HG02884 (cell line): ENCODE measurements around the gene WDPCP.
A peak's percentile ranks its signal among the peaks of the same experiment; 100 is the strongest.
"Not testable (repeated sequence)": the region's sequence is repeated elsewhere in the genome, so short reads cannot be mapped to it uniquely, and the experiment has no call there.

Source experiments
- ATAC-seq: cut with Tn5 transposase; IDR thresholded peaks from one replicate; pipeline ENCODE4 v1.9.1; 2021; ENCODE audit warnings: mild to moderate bottlenecking, moderate library complexity; ENCODE audit not compliant: unreplicated experiment

Gene WDPCP, protein sequence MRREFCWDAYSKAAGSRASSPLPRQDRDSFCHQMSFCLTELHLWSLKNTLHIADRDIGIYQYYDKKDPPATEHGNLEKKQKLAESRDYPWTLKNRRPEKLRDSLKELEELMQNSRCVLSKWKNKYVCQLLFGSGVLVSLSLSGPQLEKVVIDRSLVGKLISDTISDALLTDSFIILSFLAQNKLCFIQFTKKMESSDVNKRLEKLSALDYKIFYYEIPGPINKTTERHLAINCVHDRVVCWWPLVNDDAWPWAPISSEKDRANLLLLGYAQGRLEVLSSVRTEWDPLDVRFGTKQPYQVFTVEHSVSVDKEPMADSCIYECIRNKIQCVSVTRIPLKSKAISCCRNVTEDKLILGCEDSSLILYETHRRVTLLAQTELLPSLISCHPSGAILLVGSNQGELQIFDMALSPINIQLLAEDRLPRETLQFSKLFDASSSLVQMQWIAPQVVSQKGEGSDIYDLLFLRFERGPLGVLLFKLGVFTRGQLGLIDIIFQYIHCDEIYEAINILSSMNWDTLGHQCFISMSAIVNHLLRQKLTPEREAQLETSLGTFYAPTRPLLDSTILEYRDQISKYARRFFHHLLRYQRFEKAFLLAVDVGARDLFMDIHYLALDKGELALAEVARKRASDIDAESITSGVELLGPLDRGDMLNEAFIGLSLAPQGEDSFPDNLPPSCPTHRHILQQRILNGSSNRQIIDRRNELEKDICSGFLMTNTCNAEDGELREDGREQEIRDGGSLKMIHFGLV

DNA sequence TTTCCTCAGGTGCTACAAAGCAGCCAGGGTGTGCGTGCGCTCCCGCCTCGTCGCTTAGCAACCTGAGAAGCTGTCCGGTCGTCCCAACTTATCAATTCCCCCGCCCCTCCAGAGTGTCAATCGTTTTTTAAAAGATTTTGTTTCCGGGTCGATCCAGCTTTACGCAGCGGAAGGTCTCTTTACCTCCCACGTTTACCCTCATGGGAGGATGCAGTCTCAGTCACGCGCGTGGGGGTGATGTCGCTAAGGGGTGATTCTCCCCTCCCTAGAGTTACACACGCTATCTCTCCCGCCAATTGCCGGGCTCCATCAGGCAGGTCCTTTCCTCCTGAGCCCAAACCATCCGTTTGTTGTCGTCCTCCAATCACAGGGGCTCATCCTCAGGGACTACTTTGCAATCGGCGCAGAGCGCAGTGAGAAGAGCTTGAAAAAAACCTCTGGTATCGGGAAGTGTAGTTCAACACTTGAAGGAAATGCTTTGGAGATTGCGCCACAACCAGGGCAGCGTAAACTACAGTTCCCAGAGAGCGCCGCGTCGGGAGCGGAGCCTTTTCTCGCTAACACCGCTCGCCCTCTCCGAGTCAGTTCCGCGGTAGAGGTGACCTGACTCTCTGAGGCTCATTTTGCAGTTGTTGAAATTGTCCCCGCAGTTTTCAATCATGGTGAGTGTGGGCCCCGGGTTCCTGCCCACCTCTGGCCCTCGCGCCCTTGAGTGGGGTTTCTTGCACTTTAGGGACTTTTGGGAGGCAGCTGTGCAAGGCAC, at the start of gene WDPCP, which contains the start of gene MDH1:
TSS of gene WDPCP (minus strand) at position 93 of the 763 bp plus-strand sequence. CDS start 206 bp downstream, outside the sequence.
TSS of gene MDH1 (plus strand) at position 579 of the 763 bp plus-strand sequence. CDS start at position 660, 81 bp downstream.
- peak; percentile 80 for ATAC-seq

DNA sequence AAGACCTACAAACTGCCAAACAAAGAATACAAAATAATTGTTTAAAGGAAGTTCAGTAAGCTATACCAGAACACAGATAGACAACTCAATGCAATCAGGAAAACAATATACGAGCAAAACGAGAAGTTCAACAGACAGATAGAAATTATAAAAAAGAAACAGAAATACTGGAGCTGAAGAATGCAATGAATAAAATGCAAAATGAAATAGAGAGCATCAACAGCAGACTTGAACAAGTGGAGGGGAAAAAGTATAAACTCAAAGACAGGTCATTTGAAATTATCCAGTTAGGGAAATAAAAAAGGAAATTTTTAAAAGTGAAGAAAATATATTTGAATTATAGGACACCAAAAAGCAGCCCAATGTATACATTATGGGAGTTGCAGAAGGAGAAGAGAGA, 44.1 kb upstream of the WDPCP start:
- no peak for ATAC-seq

DNA sequence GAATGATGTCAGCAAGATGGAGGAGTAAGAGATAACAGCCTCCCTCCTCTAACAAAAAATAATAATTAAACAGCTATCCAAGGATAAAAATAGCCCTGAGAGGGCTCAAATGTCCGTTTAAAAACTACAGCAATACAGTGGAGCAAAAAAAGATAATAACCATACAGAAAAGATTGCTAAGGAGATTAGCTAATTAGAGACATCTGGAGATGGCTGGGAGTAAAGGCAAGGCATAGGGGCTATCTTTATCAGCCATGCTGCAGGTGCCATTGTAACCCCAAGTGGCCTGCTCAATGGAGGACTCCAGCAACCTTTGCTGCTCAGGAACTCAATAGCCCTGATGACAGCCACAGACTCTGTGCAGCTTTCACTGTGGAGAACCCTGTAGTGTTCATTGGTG, 43.2 kb upstream of the WDPCP start:
- no peak for ATAC-seq

DNA sequence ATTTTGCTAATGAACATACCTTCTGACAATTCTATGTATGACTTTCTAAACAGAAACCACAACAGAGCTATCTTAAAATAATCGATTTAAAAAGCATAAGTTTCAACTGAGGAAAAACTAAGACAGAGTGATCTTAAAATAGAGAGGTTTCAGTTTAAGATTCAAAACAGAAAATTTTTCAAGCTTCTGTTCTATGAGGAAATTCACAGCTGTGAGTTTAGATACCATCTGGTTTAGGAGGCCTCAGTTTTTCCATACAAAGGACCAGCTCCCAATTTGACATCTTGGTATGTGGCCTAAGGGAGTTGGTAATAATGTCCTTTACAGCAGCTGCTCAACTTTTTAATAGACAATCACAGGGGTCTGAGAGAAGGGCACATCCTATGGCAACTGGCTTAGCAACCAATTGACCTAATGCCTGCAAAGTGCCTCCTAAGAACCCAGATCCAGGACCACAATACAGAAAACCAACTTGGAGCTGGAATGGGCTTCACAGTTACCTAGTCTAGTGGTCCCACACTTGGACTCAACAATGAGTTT, 40.2 kb upstream of the WDPCP start:
- no peak for ATAC-seq

DNA sequence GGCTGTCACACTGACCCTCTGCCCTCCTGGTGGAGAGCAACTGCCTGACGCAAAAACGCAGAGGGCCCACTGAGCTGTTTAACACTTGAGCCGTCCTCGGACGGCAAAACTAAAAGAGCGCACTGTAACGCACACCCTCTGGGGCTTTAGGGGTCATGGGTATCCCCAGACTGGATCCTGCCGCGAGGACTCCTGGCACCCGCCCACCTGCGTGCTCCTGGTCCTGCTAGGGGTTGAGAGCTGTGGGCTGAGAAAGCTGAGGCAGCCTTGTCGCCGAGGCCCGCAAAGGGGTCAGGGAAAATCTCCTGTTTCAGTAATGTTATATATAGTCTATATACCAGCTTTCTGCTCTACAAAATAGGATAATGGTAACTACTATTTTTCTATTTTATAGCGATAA, 39.6 kb upstream of the WDPCP start:
- no peak for ATAC-seq

DNA sequence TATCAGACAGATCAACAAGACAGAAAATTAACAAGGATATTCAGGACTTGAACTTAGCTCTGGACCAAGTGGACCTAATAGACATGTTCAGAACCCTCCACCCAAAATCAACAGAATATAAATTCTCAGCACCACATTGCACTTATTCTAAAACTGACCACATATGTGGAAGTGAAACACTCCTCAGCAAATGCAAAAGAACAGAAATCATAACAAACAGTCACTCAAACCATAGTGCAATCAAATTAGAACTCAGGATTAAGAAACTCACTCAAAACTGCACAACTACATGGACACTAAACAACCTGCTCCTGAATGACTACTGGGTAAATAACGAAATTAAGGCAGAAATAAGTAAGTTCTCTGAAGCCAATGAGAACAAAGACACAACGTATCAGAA, 35.5 kb upstream of the WDPCP start:
- ATAC-seq, result not testable (repeated sequence)

DNA sequence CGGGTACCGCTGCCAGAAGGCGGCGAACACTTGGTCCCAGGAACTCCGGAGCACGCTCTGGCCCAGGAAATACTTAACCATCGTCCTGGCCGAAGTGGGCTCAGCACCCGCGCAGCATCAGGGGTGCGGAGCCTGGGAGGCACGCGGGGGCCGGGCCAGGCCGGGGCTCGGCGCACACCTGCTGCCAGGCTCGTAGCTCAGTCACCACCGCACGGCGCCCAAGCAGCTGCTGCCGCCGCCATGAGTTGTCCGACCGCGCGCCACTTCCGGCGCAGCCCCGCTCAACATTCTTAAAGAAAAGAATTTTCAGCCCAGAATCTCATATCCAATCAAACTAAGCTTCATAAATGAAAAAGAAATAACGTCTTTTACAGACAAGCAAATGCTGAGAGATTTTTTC, 34.5 kb upstream of the WDPCP start:
- no peak for ATAC-seq

DNA sequence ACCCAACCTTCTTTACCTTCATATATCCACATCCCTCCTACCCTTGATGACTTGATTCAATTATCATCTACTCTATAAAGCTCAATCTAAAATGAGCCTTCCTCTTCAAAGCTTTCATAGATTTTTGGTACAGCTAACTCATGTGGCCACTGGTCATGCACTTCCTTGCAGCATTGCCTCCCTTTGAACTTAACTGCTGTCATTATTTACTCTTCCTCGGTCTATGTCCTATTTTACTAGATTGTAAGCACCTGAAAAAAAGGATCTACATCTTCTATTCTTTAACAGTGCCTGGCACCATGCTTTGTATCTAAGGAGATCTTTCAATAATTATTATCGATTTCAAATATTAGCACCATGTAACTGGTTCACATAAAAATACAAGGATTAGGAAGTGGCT, 31.1 kb upstream of the WDPCP start:
- ATAC-seq, result no peak

DNA sequence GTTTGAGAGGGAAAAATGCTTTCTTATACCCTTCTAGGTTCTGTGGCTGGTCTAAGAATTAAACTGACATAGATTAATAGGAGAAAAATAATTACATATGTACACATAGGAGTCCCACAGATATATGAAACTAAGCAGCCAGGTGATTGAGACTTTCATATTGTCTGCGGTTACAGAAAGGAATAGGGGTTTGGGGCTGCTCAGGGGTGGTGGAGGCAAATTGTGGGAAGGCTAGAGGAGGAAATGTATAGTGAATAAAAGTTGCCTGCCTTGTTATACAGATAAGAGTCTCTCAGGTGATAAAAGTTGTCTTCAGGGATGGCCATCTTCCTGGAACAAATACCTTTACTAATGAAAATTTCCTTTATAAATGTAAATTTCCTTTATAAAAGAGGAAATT, 29.1 kb upstream of the WDPCP start:
- no peak for ATAC-seq

DNA sequence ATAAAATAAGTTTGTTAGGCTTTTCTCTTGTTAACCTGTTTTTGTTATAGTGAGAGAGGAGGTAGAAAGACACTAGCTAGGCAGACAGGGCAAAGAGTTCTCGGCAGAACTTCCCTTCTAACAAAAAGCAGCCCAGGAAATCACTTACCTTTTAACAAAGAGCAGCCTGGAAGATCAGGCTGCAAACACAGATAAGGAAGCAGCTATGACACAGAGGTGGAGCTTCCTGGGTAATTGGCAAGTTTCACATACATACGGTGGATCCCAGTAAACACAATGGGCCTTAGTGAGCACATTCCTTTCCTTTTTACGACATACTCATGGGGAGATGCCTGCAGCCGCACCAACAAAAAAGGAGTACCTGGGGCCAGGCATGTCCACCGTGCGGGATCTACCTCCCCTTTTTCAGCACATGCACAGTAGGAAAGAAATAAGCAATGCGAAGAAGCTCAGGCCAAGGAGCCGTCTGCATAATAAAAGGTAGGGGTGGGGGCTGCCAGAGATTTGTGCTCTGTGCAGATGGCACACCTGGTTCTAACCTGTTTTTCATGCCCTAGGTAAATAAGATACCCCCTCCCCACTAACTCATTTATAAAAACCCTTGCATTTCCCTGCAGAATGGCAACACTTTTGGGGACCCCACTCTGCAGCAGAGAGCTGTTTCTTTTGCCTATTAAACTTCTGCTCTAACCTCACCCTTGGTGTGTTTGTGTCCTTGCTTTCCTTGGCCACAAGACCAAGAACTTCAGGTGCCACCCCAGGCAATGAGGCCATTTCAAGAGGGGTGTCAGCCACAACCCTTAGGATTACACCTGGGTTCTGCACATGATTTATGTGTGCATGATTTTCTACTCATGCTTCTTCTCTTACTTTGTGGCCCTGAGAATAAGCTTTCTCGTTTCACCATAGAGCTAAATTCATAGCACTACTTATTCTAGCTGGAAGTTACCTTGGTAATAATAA, 27.0 kb upstream of the WDPCP start:
- ATAC-seq, result no peak

DNA sequence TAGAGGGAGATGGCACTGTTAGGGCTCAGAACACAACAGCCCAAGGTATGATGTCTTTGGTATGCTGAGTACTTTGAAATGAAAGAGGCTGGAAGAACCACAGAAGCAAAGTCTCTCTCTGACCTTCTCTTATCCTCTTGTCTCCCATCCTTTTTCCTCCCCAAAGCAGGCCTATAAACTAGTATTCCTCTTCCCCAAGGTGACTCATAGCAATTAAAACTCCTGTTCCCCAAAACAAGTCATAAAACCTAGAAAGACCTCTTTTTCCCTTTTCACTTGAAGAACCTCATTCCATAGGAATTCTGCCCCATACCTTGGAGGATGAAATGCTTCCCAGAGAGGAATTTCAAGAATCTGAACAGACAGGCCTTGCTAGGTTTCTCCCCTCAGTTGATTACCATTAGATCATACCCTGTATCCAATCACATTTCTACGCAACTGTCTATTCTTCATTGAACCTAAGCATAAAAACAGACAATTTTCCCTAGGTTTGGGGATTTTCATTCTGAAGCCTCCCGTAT, 26.2 kb upstream of the WDPCP start:
- ATAC-seq, result no peak

DNA sequence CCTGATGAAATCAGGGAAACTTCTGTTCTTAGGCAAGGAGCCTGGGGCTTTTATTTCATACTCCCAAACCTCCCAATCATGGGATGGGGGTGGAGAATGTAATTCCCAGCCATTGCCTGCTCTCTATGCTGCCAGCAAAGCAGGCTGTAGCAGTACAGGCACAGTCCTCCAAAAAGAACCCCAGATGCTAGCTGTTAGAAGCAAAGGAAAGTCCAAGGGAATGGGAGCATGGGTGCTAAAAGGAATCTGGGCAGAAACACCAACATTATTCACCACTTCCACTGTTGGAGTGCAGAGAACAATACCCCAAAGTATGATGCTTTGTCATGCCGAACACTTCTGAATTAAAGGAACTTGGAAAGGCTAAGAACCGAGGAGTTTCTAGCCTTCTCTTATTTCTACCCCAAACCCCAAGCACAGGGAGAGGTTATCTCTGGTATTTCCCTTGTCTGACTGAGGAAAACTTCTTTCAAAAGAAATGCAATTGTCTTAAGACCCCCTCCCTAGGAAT, 25.2 kb upstream of the WDPCP start:
- no peak for ATAC-seq

DNA sequence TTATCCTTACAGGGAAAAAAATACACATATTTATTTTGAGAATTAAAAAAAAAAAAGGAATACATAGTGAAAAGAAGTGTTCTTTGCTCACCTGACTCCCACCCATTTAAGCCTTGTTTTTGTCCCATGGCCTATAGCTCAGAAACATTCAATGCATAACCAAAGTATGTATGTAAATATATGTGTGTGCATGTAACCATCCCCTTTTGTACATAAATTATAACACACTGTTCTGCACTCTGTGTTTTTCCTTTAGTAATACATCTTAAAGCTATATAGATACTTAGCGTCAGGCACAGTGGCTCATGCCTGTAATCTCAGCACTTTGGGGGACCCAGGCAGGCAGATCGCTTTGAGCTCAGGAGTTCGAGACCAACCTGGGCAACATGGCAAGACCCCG, 22.2 kb upstream of the WDPCP start:
- no peak for ATAC-seq

DNA sequence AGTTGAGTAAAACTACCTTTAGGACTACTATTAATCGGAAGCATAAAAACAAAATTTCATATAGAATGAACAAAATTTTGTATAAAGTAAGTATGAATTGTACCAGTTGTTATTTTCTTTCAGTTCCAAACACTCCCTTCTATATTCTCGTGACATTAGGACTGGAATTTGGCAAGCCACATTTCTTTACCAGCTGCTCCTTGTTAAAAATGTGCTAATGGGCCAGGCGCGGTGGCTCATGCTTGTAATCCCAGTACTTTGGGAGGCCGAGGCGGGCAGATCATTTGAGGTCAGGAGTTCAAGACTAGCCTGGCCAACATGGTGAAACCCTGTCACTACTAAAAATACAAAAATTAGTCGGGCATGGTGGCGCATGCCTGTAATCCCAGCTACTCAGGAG, 20.6 kb upstream of the WDPCP start:
- ATAC-seq, result not testable (repeated sequence)

DNA sequence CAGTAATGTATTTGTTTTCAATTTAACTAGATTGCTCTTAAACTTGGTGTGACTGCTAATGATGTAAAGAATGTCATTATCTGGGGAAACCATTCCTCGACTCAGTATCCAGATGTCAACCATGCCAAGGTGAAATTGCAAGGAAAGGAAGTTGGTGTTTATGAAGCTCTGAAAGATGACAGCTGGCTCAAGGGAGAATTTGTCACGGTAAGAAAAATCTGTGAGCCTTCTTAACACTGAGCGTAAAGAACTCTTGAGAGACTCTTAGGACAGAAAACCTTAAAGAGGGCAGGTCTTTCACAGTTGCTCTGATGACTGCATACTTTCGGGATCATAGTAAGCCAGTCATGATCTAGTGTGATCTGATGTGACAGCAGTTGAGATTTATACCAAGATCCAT, 16.4 kb upstream of the WDPCP start:
- no peak for ATAC-seq

DNA sequence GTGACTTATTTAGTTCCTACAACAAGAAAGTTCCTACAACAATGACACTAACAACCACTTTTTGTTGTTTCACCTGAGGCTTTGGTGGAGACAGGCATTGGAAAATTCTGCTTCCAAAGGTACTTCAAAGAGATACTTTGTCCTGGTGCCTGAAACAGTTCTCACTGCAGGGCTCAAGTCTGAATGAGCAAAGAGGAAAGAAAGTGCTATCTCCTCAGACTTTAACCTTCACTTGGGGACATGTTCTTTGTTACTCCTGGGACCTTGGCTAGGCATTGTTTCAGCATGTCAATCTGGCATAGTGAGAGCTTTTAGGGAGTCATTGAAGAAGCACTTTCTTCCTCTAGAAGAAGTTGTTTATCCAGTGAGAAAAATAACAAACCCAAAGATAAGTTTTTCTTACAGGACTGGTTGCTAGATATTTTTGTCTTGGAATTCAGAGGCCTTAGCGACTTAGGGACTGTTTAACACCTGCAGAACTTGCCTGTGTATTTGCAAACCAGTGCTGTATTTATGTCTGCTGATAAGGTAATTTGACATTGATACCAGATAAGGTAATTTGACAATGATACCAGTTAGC, 12.7 kb upstream of the WDPCP start:
- ATAC-seq, result no peak

DNA sequence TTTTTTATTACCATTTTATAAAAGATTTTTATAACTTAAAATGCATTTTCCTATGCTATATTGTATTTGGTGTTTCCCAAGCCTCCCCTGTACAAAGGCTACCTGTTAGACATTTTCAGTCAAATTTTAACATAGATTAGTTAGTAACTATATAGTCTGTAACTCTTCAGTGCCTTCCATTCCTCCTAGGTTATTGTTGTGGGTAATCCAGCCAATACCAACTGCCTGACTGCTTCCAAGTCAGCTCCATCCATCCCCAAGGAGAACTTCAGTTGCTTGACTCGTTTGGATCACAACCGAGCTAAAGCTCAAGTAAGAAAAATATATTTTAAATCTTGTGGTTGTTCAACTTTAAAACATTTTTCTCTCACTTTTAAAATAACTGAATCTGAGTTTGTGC, 10.7 kb upstream of the WDPCP start:
- no peak for ATAC-seq

DNA sequence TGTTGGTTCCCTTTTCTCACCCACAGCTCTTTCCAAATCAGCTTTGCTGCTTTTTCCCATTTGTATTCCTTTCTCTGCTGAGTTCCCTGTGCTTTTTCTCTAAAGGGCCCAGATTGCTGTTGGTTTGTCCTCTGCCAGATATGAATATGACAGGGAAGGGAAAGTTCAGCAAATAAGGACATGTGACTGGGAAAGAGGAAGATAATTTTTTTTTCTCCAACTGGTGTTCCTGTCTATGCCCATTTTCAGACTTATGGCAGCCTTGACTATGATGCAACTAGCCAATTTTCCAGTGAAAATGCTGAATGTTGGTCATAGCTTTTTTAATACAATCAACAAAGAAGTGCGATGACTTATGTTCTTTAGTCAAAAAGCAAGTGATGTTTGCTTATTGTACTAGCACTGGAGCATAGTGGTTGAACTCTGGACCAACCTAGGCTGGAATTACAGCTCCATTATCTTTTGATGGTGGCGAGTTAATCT, 8.2 kb upstream of the WDPCP start:
- no peak for ATAC-seq

DNA sequence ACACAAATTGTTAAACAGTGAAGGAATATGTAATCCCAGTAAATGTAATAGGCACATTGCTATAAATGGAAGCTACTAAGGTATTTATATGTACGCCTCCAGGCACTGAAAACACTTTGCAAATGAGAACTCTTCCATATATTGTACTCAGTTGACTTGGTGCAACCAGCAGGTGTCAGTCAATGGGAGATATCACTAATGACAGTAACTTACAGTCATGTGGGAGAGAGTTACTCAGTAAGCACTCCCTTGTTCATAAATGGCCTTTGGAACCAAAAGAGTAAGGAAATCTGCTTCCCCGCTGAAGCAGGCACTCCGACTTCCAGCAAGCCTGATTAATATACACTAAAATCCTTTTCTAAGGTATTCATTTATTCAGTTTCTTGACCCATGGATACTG, 6.4 kb upstream of the WDPCP start:
- ATAC-seq, result no peak
